ENCODE results near the gene GSG1L2. TPM values are rescaled to one million over a fixed set of nuclear protein-coding genes. Genes with fewer than 3 reads are reported as not detected.

The GSG1L2 gene
- total RNA-seq, 2 experiments from 2014 or later = not detected

GRCh38 chr17:9811537-9811936 is 10.3 kb downstream of the GSG1L2 start:
- no peaks in the 10 kb centered on the region for H3K4me1 Mint-ChIP-seq
- DNase-seq = no peak
- H3K27ac Mint-ChIP-seq = no peak overlapping the region
- peaks cover 6% of the 10 kb centered on the region for H3K27me3 Mint-ChIP-seq
- H3K36me3 Mint-ChIP-seq = no peaks in the 10 kb centered on the region
- H3K4me3 Mint-ChIP-seq = no peak overlapping the region
- H3K9me3 Mint-ChIP-seq = no peaks in the 10 kb centered on the region

GRCh38 chr17:9811086-9811485 is 10.8 kb downstream of the GSG1L2 start:
- DNase-seq = no peak
- no peak overlapping the region for H3K27ac Mint-ChIP-seq
- no peaks in the 10 kb centered on the region for H3K36me3 Mint-ChIP-seq
- no peaks in the 10 kb centered on the region for H3K4me1 Mint-ChIP-seq
- no peaks in the 10 kb centered on the region for H3K9me3 Mint-ChIP-seq
- peaks cover 6% of the 10 kb centered on the region for H3K27me3 Mint-ChIP-seq
- no peak overlapping the region for H3K4me3 Mint-ChIP-seq

GRCh38 chr17:9810100-9810949 is 11.6 kb downstream of the GSG1L2 start:
- Mint-ChIP-seq H3K27ac (no peak overlapping the region), H3K9me3 (no peaks in the 10 kb centered on the region), H3K27me3 (peaks cover 6% of the 10 kb centered on the region), H3K4me3 (no peak overlapping the region), H3K4me1 (no peaks in the 10 kb centered on the region), H3K36me3 (no peaks in the 10 kb centered on the region)
- DNase-seq = no peak

GRCh38 chr17:9809409-9809808 is 12.5 kb downstream of the GSG1L2 start:
- no peak overlapping the region for H3K4me3 Mint-ChIP-seq
- no peak for DNase-seq
- H3K36me3 Mint-ChIP-seq = no peaks in the 10 kb centered on the region
- no peak overlapping the region for H3K27ac Mint-ChIP-seq
- no peaks in the 10 kb centered on the region for H3K4me1 Mint-ChIP-seq
- H3K27me3 Mint-ChIP-seq = peaks cover 6% of the 10 kb centered on the region
- H3K9me3 Mint-ChIP-seq = peaks cover 3% of the 10 kb centered on the region

GRCh38 chr17:9806699-9807098 is 15.2 kb downstream of the GSG1L2 start:
- Mint-ChIP-seq H3K9me3 (peaks cover 5% of the 10 kb centered on the region), H3K27ac (no peak overlapping the region), H3K4me3 (no peak overlapping the region), H3K27me3 (peaks cover 7% of the 10 kb centered on the region), H3K36me3 (no peaks in the 10 kb centered on the region), H3K4me1 (no peaks in the 10 kb centered on the region)
- DNase-seq = no peak

GRCh38 chr17:9805769-9806168 is 16.1 kb downstream of the GSG1L2 start:
- no peaks in the 10 kb centered on the region for H3K4me1 Mint-ChIP-seq
- no peak overlapping the region for H3K4me3 Mint-ChIP-seq

GRCh38 chr17:9802697-9803096 is 19.2 kb downstream of the GSG1L2 start:
- no peaks in the 10 kb centered on the region for H3K4me1 Mint-ChIP-seq
- DNase-seq = no peak
- H3K9me3 Mint-ChIP-seq = peaks cover 5% of the 10 kb centered on the region
- H3K4me3 Mint-ChIP-seq = no peak overlapping the region
- H3K36me3 Mint-ChIP-seq = no peaks in the 10 kb centered on the region
- peaks cover 16% of the 10 kb centered on the region for H3K27me3 Mint-ChIP-seq
- H3K27ac Mint-ChIP-seq = no peak overlapping the region

More at GRCh38 chr17:9805769-9806168, 16.1 kb downstream of the GSG1L2 start:
- H3K36me3 Mint-ChIP-seq = no peaks in the 10 kb centered on the region
- H3K27ac Mint-ChIP-seq = no peak overlapping the region
- H3K9me3 Mint-ChIP-seq = peaks cover 5% of the 10 kb centered on the region
- DNase-seq = no peak
- peaks cover 7% of the 10 kb centered on the region for H3K27me3 Mint-ChIP-seq

GRCh38 chr17:9802294-9802693 is 19.6 kb downstream of the GSG1L2 start:
- Mint-ChIP-seq H3K4me3 (no peak overlapping the region), H3K9me3 (peaks cover 5% of the 10 kb centered on the region), H3K4me1 (no peaks in the 10 kb centered on the region), H3K27me3 (peaks cover 16% of the 10 kb centered on the region), H3K27ac (no peak overlapping the region), H3K36me3 (no peaks in the 10 kb centered on the region)
- DNase-seq = no peak

GRCh38 chr17:9801505-9801904 is 20.4 kb downstream of the GSG1L2 start:
- Mint-ChIP-seq H3K36me3 (no peaks in the 10 kb centered on the region), H3K27me3 (peaks cover 16% of the 10 kb centered on the region), H3K9me3 (peaks cover 5% of the 10 kb centered on the region), H3K27ac (no peak overlapping the region), H3K4me3 (no peak overlapping the region), H3K4me1 (no peaks in the 10 kb centered on the region)
- DNase-seq = no peak

GRCh38 chr17:9798724-9799123 is 23.2 kb downstream of the GSG1L2 start:
- Mint-ChIP-seq H3K27me3 (peaks cover 15% of the 10 kb centered on the region), H3K4me1 (no peaks in the 10 kb centered on the region), H3K36me3 (no peaks in the 10 kb centered on the region), H3K27ac (no peak overlapping the region), H3K9me3 (peaks cover under 1% of the 10 kb centered on the region), H3K4me3 (no peak overlapping the region)
- DNase-seq = no peak

- Mint-ChIP-seq H3K27me3 (peaks cover 13% of the 10 kb centered on the region), H3K9me3 (no peaks in the 10 kb centered on the region), H3K36me3 (no peaks in the 10 kb centered on the region), H3K27ac (no peak overlapping the region), H3K4me1 (no peaks in the 10 kb centered on the region), H3K4me3 (no peak overlapping the region)
- no peak for DNase-seq
These were observed 23.9 kb downstream of the GSG1L2 start for GRCh38 chr17:9798008-9798407.

GRCh38 chr17:9792181-9792840 is 29.6 kb downstream of the GSG1L2 start:
- Mint-ChIP-seq H3K36me3 (no peaks in the 10 kb centered on the region), H3K4me3 (no peak overlapping the region), H3K27ac (no peak overlapping the region), H3K4me1 (no peaks in the 10 kb centered on the region), H3K27me3 (peaks cover 7% of the 10 kb centered on the region), H3K9me3 (no peaks in the 10 kb centered on the region)
- no peak for DNase-seq

GRCh38 chr17:9790889-9791876 is 30.7 kb downstream of the GSG1L2 start, which contains the start of gene DHRS7C:
Gene DHRS7C (minus strand): TSS chr17:9791592. CDS start chr17:9791284, 308 bp downstream.
- no peaks in the 10 kb centered on the region for H3K9me3 Mint-ChIP-seq
- H3K27ac Mint-ChIP-seq = no peak within 1 kb of the TSS
- H3K36me3 Mint-ChIP-seq = no peaks in the 10 kb centered on the region
- no peak for DNase-seq
- peaks cover 7% of the 10 kb centered on the region for H3K27me3 Mint-ChIP-seq
- H3K4me3 Mint-ChIP-seq = no peak within 1 kb of the TSS
- H3K4me1 Mint-ChIP-seq = no peaks in the 10 kb centered on the region

GRCh38 chr17:9790316-9790715 is 31.6 kb downstream of the GSG1L2 start:
- no peaks in the 10 kb centered on the region for H3K9me3 Mint-ChIP-seq
- H3K27ac Mint-ChIP-seq = no peak overlapping the region
- no peaks in the 10 kb centered on the region for H3K36me3 Mint-ChIP-seq
- no peaks in the 10 kb centered on the region for H3K4me1 Mint-ChIP-seq
- no peak for DNase-seq
- no peak overlapping the region for H3K4me3 Mint-ChIP-seq
- H3K27me3 Mint-ChIP-seq = peaks cover 7% of the 10 kb centered on the region

- no peaks in the 10 kb centered on the region for H3K36me3 Mint-ChIP-seq
- no peak overlapping the region for H3K27ac Mint-ChIP-seq
- no peak for DNase-seq
- H3K9me3 Mint-ChIP-seq = no peaks in the 10 kb centered on the region
- no peaks in the 10 kb centered on the region for H3K4me1 Mint-ChIP-seq
- peaks cover 7% of the 10 kb centered on the region for H3K27me3 Mint-ChIP-seq
- H3K4me3 Mint-ChIP-seq = no peak overlapping the region
These were observed 33.3 kb downstream of the GSG1L2 start for GRCh38 chr17:9788601-9789000.
